HepG2 (cell line): ENCODE results near the gene TMEM167B. TPM values are rescaled to one million over a fixed set of nuclear protein-coding genes. Genes with fewer than 3 reads are reported as not detected.

Source experiments
- BCL6 ChIP-seq: IDR thresholded peaks from 2 replicates; pipeline ENCODE4 v1.6.1; 2016; ENCODE audit warnings: missing genetic modification reagents, missing compliant biosample characterization
- CBX1 ChIP-seq: IDR thresholded peaks from one replicate; pipeline ENCODE4 v1.6.1; 2016; ENCODE audit warnings: antibody characterized with exemption, low read depth
- CEBPG ChIP-seq: IDR thresholded peaks from 2 replicates; pipeline ENCODE4 v1.6.1; 2016
- DRAP1 ChIP-seq: IDR thresholded peaks from 2 replicates; pipeline ENCODE4 v1.6.1; 2016; ENCODE audit warnings: missing genetic modification reagents, missing compliant biosample characterization
- EEA1 ChIP-seq: sonication (generic); formaldehyde crosslinking; IDR thresholded peaks from 2 replicates; pipeline ENCODE4 v1.5.1; 2020; ENCODE audit warnings: mild to moderate bottlenecking, missing genetic modification reagents, borderline replicate concordance
- HNF4G ChIP-seq, 2 experiments: sonication (generic) in 1 of 2; formaldehyde crosslinking in 1 of 2; IDR thresholded peaks; 2 replicates each; pipeline versions ENCODE4 v1.4.0 to v1.6.1; 2011 to 2020; ENCODE audit warnings: borderline replicate concordance in 2 of 2, low read depth in 2 of 2, mild to moderate bottlenecking in 2 of 2, low read length in 1 of 2, missing genetic modification reagents in 1 of 2, moderate library complexity in 1 of 2
- KLF16 ChIP-seq, 2 experiments: sonication (generic) in 1 of 2; formaldehyde crosslinking in 1 of 2; IDR thresholded peaks; 2 replicates each; pipeline versions ENCODE4 v1.6.1 to v1.8.0; 2016 to 2023; ENCODE audit warnings: missing genetic modification reagents in 2 of 2, missing compliant biosample characterization in 1 of 2
- MED1 ChIP-seq: sonication (generic); formaldehyde crosslinking; IDR thresholded peaks from 2 replicates; pipeline ENCODE4 v1.4.0; 2020; ENCODE audit warnings: missing genetic modification reagents
- MTERF4 ChIP-seq: sonication (generic); formaldehyde crosslinking; IDR thresholded peaks from 2 replicates; pipeline ENCODE4 v1.8.0; 2023; ENCODE audit warnings: mild to moderate bottlenecking, missing genetic modification reagents
- NR3C1 ChIP-seq: sonication (generic); formaldehyde crosslinking; IDR thresholded peaks from 2 replicates; pipeline ENCODE4 v1.4.0; 2020; ENCODE audit warnings: missing genetic modification reagents
- PAX8 ChIP-seq: sonication (generic); formaldehyde crosslinking; IDR thresholded peaks from 2 replicates; pipeline ENCODE4 v1.8.0; 2022; ENCODE audit warnings: mild to moderate bottlenecking, missing genetic modification reagents, borderline replicate concordance
- RFX1 ChIP-seq: fragments of 450-650 bp; IDR thresholded peaks from 2 replicates; pipeline ENCODE4 v1.6.1; 2017
- SMC3 ChIP-seq: IDR thresholded peaks from 2 replicates; pipeline ENCODE4 v1.6.1; 2011; ENCODE audit warnings: low read length, improper control_type of control experiment
- STAT6 ChIP-seq: sonication (generic); formaldehyde crosslinking; IDR thresholded peaks from 2 replicates; pipeline ENCODE4 v1.4.0; 2020; ENCODE audit warnings: missing genetic modification reagents, mild to moderate bottlenecking, borderline replicate concordance
- THAP11 ChIP-seq: IDR thresholded peaks from 2 replicates; pipeline ENCODE4 v1.6.1; 2016; ENCODE audit warnings: missing biosample characterization, missing genetic modification reagents
- UBTF ChIP-seq: sonication (generic); formaldehyde crosslinking; IDR thresholded peaks from 2 replicates; pipeline ENCODE4 v1.4.0; 2020; ENCODE audit warnings: mild to moderate bottlenecking, missing genetic modification reagents
- ZNF331 ChIP-seq: sonication (generic); formaldehyde crosslinking; IDR thresholded peaks from 2 replicates; pipeline ENCODE4 v1.4.0; 2020; ENCODE audit warnings: missing genetic modification reagents
- ZNF354B ChIP-seq: sonication (generic); formaldehyde crosslinking; IDR thresholded peaks from 2 replicates; pipeline ENCODE4 v1.8.0; 2022; ENCODE audit warnings: mild to moderate bottlenecking, missing genetic modification reagents
- ZNF792 ChIP-seq: IDR thresholded peaks from 2 replicates; pipeline ENCODE4 v1.6.1; 2016
- polyA plus RNA-seq, 8 experiments: library from polyadenylated mRNA; depleted of rRNA in 3 of 8; stranded (reverse) in 7 of 8; unstranded in 1 of 8; fragments of >200 nt; fragmentation: Illumina TruSeq in 4 of 8; extraction: Trizol in 4 of 8; gene quantifications; 2 replicates each; pipeline versions ENCODE4 v1.2.1 to v1.2.3, GENCODE V29; 2011 to 2016; ENCODE audit warnings: low read depth in 4 of 8, missing spikeins in 1 of 8, mixed read lengths in 1 of 8; ENCODE audit not compliant: insufficient read depth in 1 of 8
- total RNA-seq, 5 experiments: library from RNA; depleted of rRNA; stranded (reverse); fragments of >200 nt; fragmentation: Illumina TruSeq; extraction: Trizol; gene quantifications; 2 replicates each; pipeline ENCODE4 v1.2.3, GENCODE V29; 2016; ENCODE audit warnings: low read depth in 1 of 5
- TF ChIP-seq, protein P1 (sequence below), 2 experiments: sonication (generic) in 1 of 2; formaldehyde crosslinking in 1 of 2; IDR thresholded peaks; 2 replicates each; pipeline versions ENCODE4 v1.4.0 to v1.6.1; 2018 to 2020; ENCODE audit warnings: missing genetic modification reagents in 2 of 2, borderline replicate concordance in 1 of 2, low read depth in 1 of 2, mild to moderate bottlenecking in 1 of 2, missing biosample characterization in 1 of 2

The TMEM167B gene
- total and polyA plus RNA-seq, 2 of the 13 experiments (the other 11 are each of a cell fraction or from before 2014, with no cell fraction given) = 9.5 to 22.4 TPM

- TF ChIP-seq HNF4G (IDR thresholded peaks at IDR 0.05; ENCODE audit: borderline replicate concordance, low read depth, low read length) (no peak), HNF4G (CRISPR knock-in tag; IDR thresholded peaks at IDR 0.05; ENCODE audit: borderline replicate concordance, low read depth) (no peak), PAX8 (CRISPR knock-in tag) (no peak), UBTF (CRISPR knock-in tag) (peak; percentile 60), CEBPG (no peak), ZNF354B (no peak), ZNF331 (CRISPR knock-in tag) (0 out of 2 replicates have a peak, but pooled peaks have one; percentile 18), KLF16 (CRISPR knock-in tag; IDR thresholded peaks at IDR 0.05) (peak in 1 of 2 experiments; percentile 69; a peak in 1 of 4 replicates), MTERF4 (CRISPR knock-in tag) (no peak), NR3C1 (CRISPR knock-in tag) (no peak), DRAP1 (CRISPR knock-in tag) (no peak), RFX1 (peak; percentile 80), STAT6 (CRISPR knock-in tag) (no peak), ZNF792 (CRISPR knock-in tag) (0 out of 2 replicates have a peak, but pooled peaks have one; percentile 42), THAP11 (CRISPR knock-in tag) (peak; percentile 41; the same call in 1 of the 2 replicates), BCL6 (CRISPR knock-in tag) (no peak), CBX1 (no peak), EEA1 (CRISPR knock-in tag) (no peak), SMC3 (peak; percentile 56; the same call in 1 of the 2 replicates), MED1 (CRISPR knock-in tag) (0 out of 2 replicates have a peak, but pooled peaks have one; percentile 33)
- TF ChIP-seq, protein P1, sequence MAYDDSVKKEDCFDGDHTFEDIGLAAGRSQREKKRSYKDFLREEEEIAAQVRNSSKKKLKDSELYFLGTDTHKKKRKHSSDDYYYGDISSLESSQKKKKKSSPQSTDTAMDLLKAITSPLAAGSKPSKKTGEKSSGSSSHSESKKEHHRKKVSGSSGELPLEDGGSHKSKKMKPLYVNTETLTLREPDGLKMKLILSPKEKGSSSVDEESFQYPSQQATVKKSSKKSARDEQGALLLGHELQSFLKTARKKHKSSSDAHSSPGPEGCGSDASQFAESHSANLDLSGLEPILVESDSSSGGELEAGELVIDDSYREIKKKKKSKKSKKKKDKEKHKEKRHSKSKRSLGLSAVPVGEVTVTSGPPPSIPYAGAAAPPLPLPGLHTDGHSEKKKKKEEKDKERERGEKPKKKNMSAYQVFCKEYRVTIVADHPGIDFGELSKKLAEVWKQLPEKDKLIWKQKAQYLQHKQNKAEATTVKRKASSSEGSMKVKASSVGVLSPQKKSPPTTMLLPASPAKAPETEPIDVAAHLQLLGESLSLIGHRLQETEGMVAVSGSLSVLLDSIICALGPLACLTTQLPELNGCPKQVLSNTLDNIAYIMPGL (CRISPR knock-in tag; IDR thresholded peaks at IDR 0.05; ENCODE audit: borderline replicate concordance in 1 of 2, low read depth in 1 of 2) = peak in 1 of 2 experiments; percentile 68; a peak in 1 of 4 replicates
These were observed 22.2 kb downstream of the TMEM167B start (continued) for GRCh38 chr1:109112652-109113285.
